Measurements from ENCODE around the gene NIN. TPM values are rescaled to one million over a fixed set of nuclear protein-coding genes. Genes with fewer than 3 reads are reported as not detected.

Gene NIN
- total RNA-seq, 1 experiment from 2014 or later: 26.6 TPM

DNA sequence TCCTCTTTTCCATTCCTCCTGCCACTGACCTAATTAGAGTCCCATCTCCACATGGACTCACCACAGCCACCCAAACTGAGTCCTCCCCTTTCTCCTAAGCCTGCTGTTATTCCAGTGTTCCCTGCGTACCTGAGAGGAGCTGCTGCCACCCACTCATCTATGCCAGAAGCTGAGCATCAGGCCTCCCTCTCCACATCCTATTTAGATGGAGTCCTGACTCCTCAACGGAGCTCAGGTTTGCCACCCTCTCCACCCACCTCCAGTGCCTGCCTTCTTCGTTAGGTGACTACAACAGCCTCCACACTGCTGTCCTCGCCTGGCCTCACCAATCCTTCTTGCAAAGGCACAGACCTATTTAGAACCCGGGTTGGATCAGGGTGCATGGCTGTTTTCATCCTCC is 25.7 kb upstream of the NIN start:
- Mint-ChIP-seq H3K27me3 (ENCODE audit: unreplicated experiment) (no peaks in the 10 kb centered on the region), H3K4me1 (ENCODE audit: low read depth, unreplicated experiment) (no peaks in the 10 kb centered on the region), H3K36me3 (ENCODE audit: insufficient read depth, unreplicated experiment) (peaks cover 7% of the 10 kb centered on the region), H3K27ac (ENCODE audit: unreplicated experiment) (no peak overlapping the region), H3K4me3 (ENCODE audit: low read depth, unreplicated experiment) (no peak overlapping the region), H3K9me3 (ENCODE audit: low read depth, unreplicated experiment) (no peaks in the 10 kb centered on the region)
- DNase-seq: no peak
- CTCF ChIA-PET: no interaction called here
- BruUV-seq (replicated peaks): no TSS peak
- intact Hi-C loops (cut with micrococcal nuclease; ENCODE audit: unreplicated experiment): no loop called here
- TF ChIP-seq, protein P1, sequence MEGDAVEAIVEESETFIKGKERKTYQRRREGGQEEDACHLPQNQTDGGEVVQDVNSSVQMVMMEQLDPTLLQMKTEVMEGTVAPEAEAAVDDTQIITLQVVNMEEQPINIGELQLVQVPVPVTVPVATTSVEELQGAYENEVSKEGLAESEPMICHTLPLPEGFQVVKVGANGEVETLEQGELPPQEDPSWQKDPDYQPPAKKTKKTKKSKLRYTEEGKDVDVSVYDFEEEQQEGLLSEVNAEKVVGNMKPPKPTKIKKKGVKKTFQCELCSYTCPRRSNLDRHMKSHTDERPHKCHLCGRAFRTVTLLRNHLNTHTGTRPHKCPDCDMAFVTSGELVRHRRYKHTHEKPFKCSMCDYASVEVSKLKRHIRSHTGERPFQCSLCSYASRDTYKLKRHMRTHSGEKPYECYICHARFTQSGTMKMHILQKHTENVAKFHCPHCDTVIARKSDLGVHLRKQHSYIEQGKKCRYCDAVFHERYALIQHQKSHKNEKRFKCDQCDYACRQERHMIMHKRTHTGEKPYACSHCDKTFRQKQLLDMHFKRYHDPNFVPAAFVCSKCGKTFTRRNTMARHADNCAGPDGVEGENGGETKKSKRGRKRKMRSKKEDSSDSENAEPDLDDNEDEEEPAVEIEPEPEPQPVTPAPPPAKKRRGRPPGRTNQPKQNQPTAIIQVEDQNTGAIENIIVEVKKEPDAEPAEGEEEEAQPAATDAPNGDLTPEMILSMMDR (IDR thresholded peaks at IDR 0.05; ENCODE audit: unreplicated experiment): no peak

DNA sequence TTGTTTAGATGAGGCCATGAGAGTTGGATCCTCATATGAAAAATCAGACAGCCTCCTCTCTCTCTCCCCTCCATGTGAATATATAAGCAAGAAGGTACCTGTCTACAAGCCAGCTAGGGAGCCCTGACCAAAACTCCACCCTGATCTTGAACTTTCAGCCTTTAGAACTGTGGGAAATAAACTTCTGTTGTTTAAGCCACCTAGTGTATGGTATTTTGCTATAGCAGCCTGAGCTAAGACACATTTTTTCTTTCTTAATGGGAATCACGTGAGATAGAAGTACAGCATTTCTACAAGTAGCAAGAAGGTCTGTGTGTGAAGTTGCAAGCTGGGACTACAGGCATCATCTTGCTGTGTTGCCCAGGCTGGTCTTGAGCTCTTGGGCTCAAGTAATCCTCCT is 24.6 kb upstream of the NIN start:
- peaks cover 7% of the 10 kb centered on the region for H3K36me3 Mint-ChIP-seq (ENCODE audit: insufficient read depth, unreplicated experiment)
- no peak overlapping the region for H3K4me3 Mint-ChIP-seq (ENCODE audit: low read depth, unreplicated experiment)
- BruUV-seq (replicated peaks): no TSS peak
- no peaks in the 10 kb centered on the region for H3K9me3 Mint-ChIP-seq (ENCODE audit: low read depth, unreplicated experiment)
- H3K27ac Mint-ChIP-seq (ENCODE audit: unreplicated experiment): no peak overlapping the region
- no peaks in the 10 kb centered on the region for H3K4me1 Mint-ChIP-seq (ENCODE audit: low read depth, unreplicated experiment)
- H3K27me3 Mint-ChIP-seq (ENCODE audit: unreplicated experiment): no peaks in the 10 kb centered on the region
- no peak for DNase-seq
- TF ChIP-seq, protein P1 (IDR thresholded peaks at IDR 0.05; ENCODE audit: unreplicated experiment): no peak
- CTCF ChIA-PET: interaction anchor here (1.2 kb wide), 1 partner anchor 224 kb away, joined by 3 read pairs; no protein-coding TSS in a partner anchor
- intact Hi-C loops (cut with micrococcal nuclease; ENCODE audit: unreplicated experiment): no loop called here

DNA sequence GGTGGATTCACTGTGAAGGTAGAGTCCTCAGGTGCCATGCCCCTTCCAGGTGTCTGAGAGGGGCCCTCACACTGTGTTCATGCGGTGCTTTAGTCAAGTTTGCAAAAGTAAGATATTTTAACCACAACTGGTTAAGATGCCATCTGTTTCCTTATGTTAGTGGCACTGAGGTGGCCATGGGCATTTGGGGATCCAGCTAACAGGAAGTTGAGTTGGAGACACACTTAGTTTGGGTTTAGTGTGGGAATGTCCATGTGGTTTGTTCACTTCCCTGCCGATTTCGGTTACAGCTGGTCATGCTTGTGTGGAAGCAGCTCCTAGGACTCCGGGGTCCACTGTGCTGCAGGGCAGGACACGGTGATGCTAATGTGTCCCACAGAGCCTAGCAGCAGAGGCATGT is 23.6 kb upstream of the NIN start:
- no peak overlapping the region for H3K4me3 Mint-ChIP-seq (ENCODE audit: low read depth, unreplicated experiment)
- no peaks in the 10 kb centered on the region for H3K9me3 Mint-ChIP-seq (ENCODE audit: low read depth, unreplicated experiment)
- no peaks in the 10 kb centered on the region for H3K4me1 Mint-ChIP-seq (ENCODE audit: low read depth, unreplicated experiment)
- intact Hi-C loops (cut with micrococcal nuclease; ENCODE audit: unreplicated experiment): no loop called here
- DNase-seq: no peak
- TF ChIP-seq, protein P1 (IDR thresholded peaks at IDR 0.05; ENCODE audit: unreplicated experiment): no peak
- no peak overlapping the region for H3K27ac Mint-ChIP-seq (ENCODE audit: unreplicated experiment)
- no peaks in the 10 kb centered on the region for H3K36me3 Mint-ChIP-seq (ENCODE audit: insufficient read depth, unreplicated experiment)
- H3K27me3 Mint-ChIP-seq (ENCODE audit: unreplicated experiment): peaks cover under 1% of the 10 kb centered on the region
- CTCF ChIA-PET: interaction anchor here (1.2 kb wide), 1 partner anchor 223 kb away, joined by 3 read pairs; no protein-coding TSS in a partner anchor
- no TSS peak for BruUV-seq (replicated peaks)

DNA sequence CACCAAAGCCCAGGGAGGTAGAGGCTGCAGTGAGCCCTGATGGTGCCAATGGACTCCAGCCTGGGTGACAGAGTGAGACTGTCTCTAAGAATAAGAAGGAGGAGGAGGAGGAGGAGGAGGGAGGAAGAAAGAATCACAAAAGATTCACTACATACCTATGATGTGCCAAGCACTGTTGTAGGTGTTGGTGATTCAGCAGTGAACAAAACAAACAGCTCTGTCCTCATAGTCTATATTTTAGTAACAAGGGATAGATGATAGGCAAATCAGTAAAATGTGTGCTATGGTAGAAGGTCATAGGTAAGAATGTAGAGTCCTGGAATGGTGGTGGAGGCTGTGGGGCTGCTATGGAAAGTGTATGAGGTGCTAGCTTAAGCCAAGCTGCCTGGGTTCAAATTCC is 22.9 kb upstream of the NIN start:
- H3K4me1 Mint-ChIP-seq (ENCODE audit: low read depth, unreplicated experiment): no peaks in the 10 kb centered on the region
- no peaks in the 10 kb centered on the region for H3K36me3 Mint-ChIP-seq (ENCODE audit: insufficient read depth, unreplicated experiment)
- intact Hi-C loops (cut with micrococcal nuclease; ENCODE audit: unreplicated experiment): no loop called here
- no peak for DNase-seq
- BruUV-seq (replicated peaks): no TSS peak
- TF ChIP-seq, protein P1 (IDR thresholded peaks at IDR 0.05; ENCODE audit: unreplicated experiment): no peak
- no peak overlapping the region for H3K4me3 Mint-ChIP-seq (ENCODE audit: low read depth, unreplicated experiment)
- H3K27me3 Mint-ChIP-seq (ENCODE audit: unreplicated experiment): peaks cover 6% of the 10 kb centered on the region
- no peak overlapping the region for H3K27ac Mint-ChIP-seq (ENCODE audit: unreplicated experiment)
- H3K9me3 Mint-ChIP-seq (ENCODE audit: low read depth, unreplicated experiment): no peaks in the 10 kb centered on the region
- CTCF ChIA-PET: no interaction called here
